Gastrocnemius medialis (tissue), 4 donors: ENCODE measurements around the gene DLD. TPM values are rescaled to one million over a fixed set of nuclear protein-coding genes. Genes with fewer than 3 reads are reported as not detected.
"Not testable (repeated sequence)": the region's sequence is repeated elsewhere in the genome, so short reads cannot be mapped to it uniquely, and the experiment has no call there.

Experiments
- ATAC-seq, 2 donors: fragments of 150-250 bp; one replicate each; pipeline ENCODE4 v1.9.1; 2016
- DNase-seq, 2 donors: peaks; one replicate each; pipeline ENCODE4 v3.0.0-alpha.2; 2019
- H3K27ac ChIP-seq, 4 donors: fragments of 200-600 bp; sonication (generic); 1 replicate in 1 of 4; 2 replicates in 3 of 4; pipeline ENCODE4 v1.5.1; 2016 to 2018; ENCODE audit warnings: mild to moderate bottlenecking in 2 of 4, moderate library complexity in 1 of 4
- H3K27me3 ChIP-seq, 3 donors: fragments of 200-600 bp; sonication (generic) in 2 of 3; 1 replicate in 1 of 3; 2 replicates in 2 of 3; pipeline versions ENCODE4 v1.5.1 to v1.6.0; 2016 to 2019; ENCODE audit warnings: mild to moderate bottlenecking in 1 of 3, moderate library complexity in 1 of 3
- H3K36me3 ChIP-seq, 2 donors: fragments of 200-600 bp; sonication (generic) in 1 of 2; one replicate each; pipeline ENCODE4 v1.5.1; 2017 to 2018
- H3K4me1 ChIP-seq, 2 donors: fragments of 200-600 bp; sonication (generic) in 1 of 2; one replicate each; pipeline ENCODE4 v1.5.1; 2016 to 2017; ENCODE audit warnings: mild to moderate bottlenecking in 2 of 2
- H3K4me3 ChIP-seq, 4 donors: fragments of 200-600 bp; sonication (generic) in 3 of 4; 1 replicate in 1 of 4; 2 replicates in 3 of 4; pipeline ENCODE4 v1.5.1; 2016 to 2019; ENCODE audit warnings: mild to moderate bottlenecking in 2 of 4
- H3K9me3 ChIP-seq, 3 donors: fragments of 200-600 bp; sonication (generic) in 2 of 3; 1 replicate in 1 of 3; 2 replicates in 2 of 3; pipeline ENCODE4 v1.5.1; 2016 to 2019
- POLR2A ChIP-seq, 2 donors: fragments of 450-650 bp; IDR thresholded peaks; one replicate each; pipeline ENCODE4 v1.6.1; 2017; ENCODE audit warnings: antibody characterized with exemption in 2 of 2, mild to moderate bottlenecking in 2 of 2, moderate library complexity in 2 of 2
- in situ Hi-C, 4 donors: fragments of 200-750 bp; cut with MboI; loops; one replicate each; pipeline versions ENCODE4 v1.15.0 to v1.8.0; 2017; ENCODE audit warnings: low sequenced_read_pairs in 4 of 4
- intact Hi-C: fragments of 100-400 bp; cut with DNase I; formaldehyde crosslinking; loops from one replicate; pipeline ENCODE4 v1.15.1; 2023; ENCODE audit warnings: low total_unique reads
- total RNA-seq, 4 donors: library from RNA; depleted of rRNA; stranded (reverse); fragments of >200 nt; gene quantifications; one replicate each; pipeline versions ENCODE4 v1.1.0 to v1.2.3, GENCODE V29; 2016
- TF ChIP-seq, protein P1 (sequence below), 5 experiments: fragments of 450-650 bp in 3 of 5; fragments of 200-600 bp in 2 of 5; sonication (generic) in 2 of 5; IDR thresholded peaks in 4 of 5; conservative IDR thresholded peaks in 1 of 5; 1 replicate in 4 of 5; 2 replicates in 1 of 5; pipeline ENCODE4 v1.5.1; 2016 to 2019; ENCODE audit warnings: antibody characterized with exemption in 5 of 5, mild to moderate bottlenecking in 3 of 5, moderate library complexity in 3 of 5

Gene DLD
- total RNA-seq, 4 donors from 2014 or later: 110 to 157 (median 146) TPM

GRCh38 chr7:107891636-107892366, 818 bp downstream of the DLD start:
- TF ChIP-seq, protein P1, sequence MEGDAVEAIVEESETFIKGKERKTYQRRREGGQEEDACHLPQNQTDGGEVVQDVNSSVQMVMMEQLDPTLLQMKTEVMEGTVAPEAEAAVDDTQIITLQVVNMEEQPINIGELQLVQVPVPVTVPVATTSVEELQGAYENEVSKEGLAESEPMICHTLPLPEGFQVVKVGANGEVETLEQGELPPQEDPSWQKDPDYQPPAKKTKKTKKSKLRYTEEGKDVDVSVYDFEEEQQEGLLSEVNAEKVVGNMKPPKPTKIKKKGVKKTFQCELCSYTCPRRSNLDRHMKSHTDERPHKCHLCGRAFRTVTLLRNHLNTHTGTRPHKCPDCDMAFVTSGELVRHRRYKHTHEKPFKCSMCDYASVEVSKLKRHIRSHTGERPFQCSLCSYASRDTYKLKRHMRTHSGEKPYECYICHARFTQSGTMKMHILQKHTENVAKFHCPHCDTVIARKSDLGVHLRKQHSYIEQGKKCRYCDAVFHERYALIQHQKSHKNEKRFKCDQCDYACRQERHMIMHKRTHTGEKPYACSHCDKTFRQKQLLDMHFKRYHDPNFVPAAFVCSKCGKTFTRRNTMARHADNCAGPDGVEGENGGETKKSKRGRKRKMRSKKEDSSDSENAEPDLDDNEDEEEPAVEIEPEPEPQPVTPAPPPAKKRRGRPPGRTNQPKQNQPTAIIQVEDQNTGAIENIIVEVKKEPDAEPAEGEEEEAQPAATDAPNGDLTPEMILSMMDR (IDR thresholded peaks at IDR 0.05 in 4 of 5, conservative IDR thresholded peaks at IDR 0.05 in 1 of 5): no peak
- no peak for TF ChIP-seq POLR2A (IDR thresholded peaks at IDR 0.05)
- in situ Hi-C loops (loop anchor here in 3 of 4 donors (25.0 kb wide), 4 partner anchors 304 to 730 kb away; partner anchors contain the start of genes BCAP29 (in 2 of the 3), GPR22 (in 1 of the 3) and HBP1 (in 1 of the 3)), intact Hi-C loops (loop anchor here (1.0 to 10.0 kb wide), 5 partner anchors 83 to 1607 kb away; partner anchors contain the start of genes BCAP29, CBLL1, HBP1 and NAMPT)
- peak overlapping the region; percentile 68 to 90 (median 84) for H3K4me3 ChIP-seq
- no peak for DNase-seq
- peak; percentile 22 to 40 for ATAC-seq
- no peaks in the 10 kb centered on the region for H3K9me3 ChIP-seq
- H3K36me3 ChIP-seq: peaks cover 0 to 4% of the 10 kb centered on the region in 2 donors
- peaks cover 36 to 44% of the 10 kb centered on the region in 2 donors for H3K4me1 ChIP-seq
- H3K27me3 ChIP-seq: no peaks in the 10 kb centered on the region
- H3K27ac ChIP-seq: peak overlapping the region; percentile 93 to 98 (median 96)

- Histone ChIP-seq H3K27ac (peak overlapping the region; percentile 93 to 98 (median 96)), H3K4me3 (peak overlapping the region; percentile 68 to 90 (median 84)), H3K4me1 (peaks cover 36 to 44% of the 10 kb centered on the region in 2 donors)
- not testable (repeated sequence) for H3K36me3 ChIP-seq, H3K9me3 ChIP-seq, H3K27me3 ChIP-seq, DNase-seq, ATAC-seq
- intact Hi-C loops: loop anchor here (5.0 to 10.0 kb wide), 4 partner anchors 82 to 1608 kb away; partner anchors contain the start of genes BCAP29, HBP1 and NAMPT
- in situ Hi-C loops: loop anchor here in 3 of 4 donors (25.0 kb wide), 4 partner anchors 305 to 730 kb away; partner anchors contain the start of genes BCAP29 (in 2 of the 3), GPR22 (in 1 of the 3) and HBP1 (in 1 of the 3)
Observed at GRCh38 chr7:107892367-107892741, 1.4 kb downstream of the DLD start.

DNA sequence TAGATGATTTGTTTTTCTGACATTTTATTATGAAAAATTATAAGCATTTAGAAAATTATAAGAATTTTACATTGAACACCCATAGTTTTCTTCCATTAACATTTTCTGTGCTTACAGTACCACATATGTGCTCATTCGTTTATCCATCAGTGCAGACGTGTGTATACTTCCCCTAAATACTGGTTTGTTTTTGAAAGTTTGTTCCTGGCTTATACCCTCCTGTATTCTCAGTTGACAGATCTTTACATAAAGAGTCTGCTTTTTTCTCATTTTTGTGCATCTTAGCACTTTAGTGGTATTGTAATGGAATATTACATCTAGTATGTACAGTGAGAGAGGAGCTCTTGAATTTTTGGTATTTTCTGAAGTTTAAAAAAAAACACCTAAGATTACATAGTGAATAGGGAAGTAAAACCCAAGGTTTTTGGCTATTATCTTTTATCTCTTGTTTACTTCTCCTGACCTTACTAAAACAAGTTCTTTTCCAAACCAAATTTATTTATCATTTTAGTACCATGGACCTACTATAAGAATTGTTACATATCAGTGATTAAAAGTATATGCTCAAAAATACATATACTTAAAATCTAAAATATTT, 8.1 kb downstream of the DLD start:
- in situ Hi-C loops: loop anchor here in 3 of 4 donors (25.0 kb wide), 4 partner anchors 312 to 737 kb away; partner anchors contain the start of genes BCAP29 (in 2 of the 3), GPR22 (in 1 of the 3) and HBP1 (in 1 of the 3)
- DNase-seq (no peak), ATAC-seq (no peak)
- Histone ChIP-seq H3K36me3 (peaks cover 0 to 16% of the 10 kb centered on the region in 2 donors), H3K9me3 (no peaks in the 10 kb centered on the region), H3K4me3 (no peak overlapping the region), H3K27ac (no peak overlapping the region), H3K27me3 (no peaks in the 10 kb centered on the region), H3K4me1 (peaks cover 29 to 36% of the 10 kb centered on the region in 2 donors)
- intact Hi-C loops: loop anchor here (10.0 kb wide), 2 partner anchors 76 to 1614 kb away; partner anchors contain the start of gene NAMPT
- TF ChIP-seq POLR2A (IDR thresholded peaks at IDR 0.05): no peak
- TF ChIP-seq, protein P1 (IDR thresholded peaks at IDR 0.05 in 4 of 5, conservative IDR thresholded peaks at IDR 0.05 in 1 of 5): no peak

GRCh38 chr7:107900496-107901015, 9.6 kb downstream of the DLD start:
- DNase-seq (no peak), ATAC-seq (no peak)
- TF ChIP-seq, protein P1 (IDR thresholded peaks at IDR 0.05 in 4 of 5, conservative IDR thresholded peaks at IDR 0.05 in 1 of 5): no peak
- no peak for TF ChIP-seq POLR2A (IDR thresholded peaks at IDR 0.05)
- intact Hi-C loops (no loop called here), in situ Hi-C loops (no loop called here)
- peaks cover 0 to 25% of the 10 kb centered on the region in 2 donors for H3K36me3 ChIP-seq
- H3K9me3 ChIP-seq: no peaks in the 10 kb centered on the region
- H3K27ac ChIP-seq: no peak overlapping the region
- H3K4me3 ChIP-seq: no peak overlapping the region
- H3K27me3 ChIP-seq: no peaks in the 10 kb centered on the region
- peaks cover 20 to 30% of the 10 kb centered on the region in 2 donors for H3K4me1 ChIP-seq
